ENCODE data around the gene GATA5.
A peak's percentile ranks its signal among the peaks of the same experiment; 100 is the strongest.

GATA5 gene

DNA sequence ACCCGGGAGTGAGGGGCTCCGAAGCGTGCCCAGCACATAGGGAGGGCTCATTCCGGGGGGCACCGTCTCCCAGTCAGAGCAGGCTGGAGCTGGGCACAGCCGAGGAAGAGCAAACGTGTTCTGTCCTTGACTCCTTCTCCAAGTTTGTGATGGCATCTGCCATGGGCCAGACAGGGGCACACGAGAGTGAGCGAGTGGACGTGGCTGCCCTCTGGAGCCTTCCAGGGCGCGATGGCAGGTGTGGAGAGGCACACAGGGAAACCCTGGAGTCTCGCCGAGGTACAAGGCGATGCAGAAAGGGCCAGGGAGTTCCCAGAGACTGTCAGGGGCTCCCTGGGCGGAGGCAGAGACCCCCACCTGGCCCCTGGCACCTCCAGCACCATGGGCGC is 9.9 kb upstream of the GATA5 start:
- no peak overlapping the region for H3K4me3 ChIP-seq (ENCODE audit: low read depth, low read length)
- TF ChIP-seq, protein P1, sequence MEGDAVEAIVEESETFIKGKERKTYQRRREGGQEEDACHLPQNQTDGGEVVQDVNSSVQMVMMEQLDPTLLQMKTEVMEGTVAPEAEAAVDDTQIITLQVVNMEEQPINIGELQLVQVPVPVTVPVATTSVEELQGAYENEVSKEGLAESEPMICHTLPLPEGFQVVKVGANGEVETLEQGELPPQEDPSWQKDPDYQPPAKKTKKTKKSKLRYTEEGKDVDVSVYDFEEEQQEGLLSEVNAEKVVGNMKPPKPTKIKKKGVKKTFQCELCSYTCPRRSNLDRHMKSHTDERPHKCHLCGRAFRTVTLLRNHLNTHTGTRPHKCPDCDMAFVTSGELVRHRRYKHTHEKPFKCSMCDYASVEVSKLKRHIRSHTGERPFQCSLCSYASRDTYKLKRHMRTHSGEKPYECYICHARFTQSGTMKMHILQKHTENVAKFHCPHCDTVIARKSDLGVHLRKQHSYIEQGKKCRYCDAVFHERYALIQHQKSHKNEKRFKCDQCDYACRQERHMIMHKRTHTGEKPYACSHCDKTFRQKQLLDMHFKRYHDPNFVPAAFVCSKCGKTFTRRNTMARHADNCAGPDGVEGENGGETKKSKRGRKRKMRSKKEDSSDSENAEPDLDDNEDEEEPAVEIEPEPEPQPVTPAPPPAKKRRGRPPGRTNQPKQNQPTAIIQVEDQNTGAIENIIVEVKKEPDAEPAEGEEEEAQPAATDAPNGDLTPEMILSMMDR (IDR thresholded peaks at IDR 0.05; ENCODE audit: low read depth, low read length, missing control alignments): no peak
- H3K27ac ChIP-seq: no peak overlapping the region
- peaks cover 86% of the 10 kb centered on the region for H3K27me3 ChIP-seq (replicated peaks)
- H3K36me3 ChIP-seq (replicated peaks): no peaks in the 10 kb centered on the region
- no peak for DNase-seq
- in situ Hi-C loops (cut with HindIII; ENCODE audit: low pct_ligation_motif_present, low sequenced_read_pairs): no loop called here

DNA sequence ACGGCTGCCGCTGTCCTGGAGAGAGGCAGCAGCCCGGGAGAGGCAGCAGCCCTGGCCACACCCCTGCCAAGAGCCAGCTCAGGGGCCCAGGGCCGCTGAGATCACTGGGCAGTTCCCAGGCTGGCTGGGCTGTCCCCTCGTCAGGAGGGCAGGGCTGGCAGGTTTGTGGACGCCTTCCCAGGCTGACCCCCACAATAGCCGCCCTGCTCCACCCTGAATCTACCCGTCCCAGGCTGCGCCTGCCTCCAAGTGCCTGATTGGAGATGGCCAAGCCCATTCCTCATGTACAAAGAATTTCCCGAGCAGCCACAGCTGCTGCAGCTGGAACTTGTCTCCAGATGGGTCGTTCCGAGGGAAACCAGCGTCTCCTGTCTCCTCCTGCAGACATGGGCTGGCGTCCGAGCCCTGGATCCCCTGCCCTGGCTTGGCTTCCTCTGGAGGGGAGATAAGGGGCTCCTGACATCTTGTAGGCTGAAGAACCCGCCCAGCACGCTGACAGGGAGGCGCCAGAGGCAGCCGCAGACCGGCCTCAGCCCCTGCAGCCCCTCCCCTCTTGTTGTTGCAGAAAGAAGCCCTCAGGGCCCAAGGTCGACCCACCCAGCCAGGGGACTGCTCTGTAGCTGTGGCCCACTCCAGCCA is 9.4 kb upstream of the GATA5 start:
- Histone ChIP-seq H3K27me3 (replicated peaks) (peaks cover 91% of the 10 kb centered on the region), H3K27ac (no peak overlapping the region), H3K36me3 (replicated peaks) (no peaks in the 10 kb centered on the region), H3K4me3 (ENCODE audit: low read depth, low read length) (no peak overlapping the region)
- DNase-seq: peak; percentile 11
- TF ChIP-seq, protein P1 (IDR thresholded peaks at IDR 0.05; ENCODE audit: low read depth, low read length, missing control alignments): no peak
- in situ Hi-C loops (cut with HindIII; ENCODE audit: low pct_ligation_motif_present, low sequenced_read_pairs): no loop called here

DNA sequence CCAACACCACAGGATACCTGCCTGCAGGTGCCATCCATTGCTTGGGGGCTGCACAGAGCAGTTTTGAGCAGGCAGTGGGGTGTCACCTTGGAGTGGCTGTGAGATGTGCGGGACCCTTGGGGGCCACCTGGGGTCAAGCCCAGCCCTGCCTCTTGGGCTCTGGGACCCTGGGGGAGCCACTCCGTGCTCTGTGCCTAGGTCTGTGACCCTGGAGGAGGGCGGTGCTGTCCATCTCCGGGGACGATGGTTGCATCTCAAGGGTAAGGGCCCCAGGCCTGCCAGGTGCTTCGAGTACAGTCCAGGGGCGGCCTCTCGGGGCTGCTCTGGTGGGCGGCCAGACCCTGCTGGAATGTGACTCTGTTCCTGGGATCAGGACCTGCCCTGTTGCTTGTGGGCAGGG is 8.7 kb upstream of the GATA5 start:
- Histone ChIP-seq H3K27ac (no peak overlapping the region), H3K4me3 (ENCODE audit: low read depth, low read length) (no peak overlapping the region), H3K27me3 (replicated peaks) (peaks cover 92% of the 10 kb centered on the region), H3K36me3 (replicated peaks) (no peaks in the 10 kb centered on the region)
- in situ Hi-C loops (cut with HindIII; ENCODE audit: low pct_ligation_motif_present, low sequenced_read_pairs): no loop called here
- TF ChIP-seq, protein P1 (IDR thresholded peaks at IDR 0.05; ENCODE audit: low read depth, low read length, missing control alignments): no peak
- DNase-seq: no peak

DNA sequence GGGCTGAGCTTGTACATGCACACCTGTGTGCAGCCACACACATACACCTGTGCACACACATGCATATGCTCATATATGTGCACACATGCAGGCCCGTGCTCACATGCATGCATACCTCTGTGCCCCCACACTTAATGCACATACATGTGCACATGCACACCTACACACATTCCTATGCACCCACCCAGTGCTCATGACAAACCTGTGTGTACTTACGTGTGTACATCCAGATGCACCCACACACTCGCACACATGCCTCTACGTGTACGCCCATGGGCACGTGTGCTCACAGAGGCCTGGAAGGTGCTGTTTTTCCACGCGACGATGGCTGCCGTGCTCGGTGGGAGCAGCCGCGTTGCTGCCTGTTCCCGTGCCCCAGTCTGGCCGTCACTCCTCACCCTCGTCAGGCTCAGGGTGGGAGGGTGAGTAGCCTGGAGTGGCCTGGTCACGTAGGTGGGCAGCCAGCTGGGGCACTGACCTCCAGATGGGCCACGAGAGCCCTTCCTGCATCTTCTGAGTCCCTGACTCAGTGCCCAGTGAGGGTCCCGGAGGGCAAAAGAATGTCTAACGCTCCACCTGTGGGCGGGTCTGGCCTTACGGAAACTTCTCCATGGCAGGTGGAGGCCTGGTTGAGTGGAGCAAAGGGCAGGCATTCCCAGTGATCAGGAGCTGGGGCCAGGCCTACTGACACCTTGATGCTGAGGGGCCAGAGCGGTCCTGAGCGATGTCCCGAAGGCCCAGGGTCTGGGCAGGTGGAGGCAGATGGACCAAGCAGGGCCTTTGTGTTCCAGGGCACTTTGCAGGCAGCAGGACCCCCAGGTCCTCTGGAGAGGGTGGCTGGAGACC is 8.0 kb upstream of the GATA5 start:
- H3K27me3 ChIP-seq (replicated peaks): peaks cover 92% of the 10 kb centered on the region

DNA sequence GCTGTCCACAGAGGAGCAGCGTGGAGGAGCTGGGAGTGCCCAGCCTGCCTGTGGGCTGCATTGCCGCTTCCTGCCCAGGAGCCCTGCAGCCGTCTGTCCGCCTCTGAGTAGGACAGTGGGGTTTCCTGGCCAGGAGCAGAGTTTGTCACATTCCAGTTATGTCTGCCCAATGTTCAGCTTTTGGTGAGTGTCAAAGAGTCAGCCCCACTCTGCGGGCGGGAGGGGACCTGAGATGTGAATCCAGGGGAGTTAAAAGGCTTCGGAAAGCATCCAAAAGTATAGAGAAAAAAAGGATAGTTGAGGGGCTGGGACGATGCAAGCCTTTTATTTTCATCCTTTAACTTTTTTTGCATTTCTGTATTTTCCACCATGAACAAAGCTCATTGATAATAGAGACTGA is 7.2 kb upstream of the GATA5 start:
- in situ Hi-C loops (cut with HindIII; ENCODE audit: low pct_ligation_motif_present, low sequenced_read_pairs): no loop called here
- no peak for DNase-seq
- Histone ChIP-seq H3K27ac (no peak overlapping the region), H3K27me3 (replicated peaks) (peaks cover 92% of the 10 kb centered on the region), H3K4me3 (ENCODE audit: low read depth, low read length) (no peak overlapping the region), H3K36me3 (replicated peaks) (no peaks in the 10 kb centered on the region)
- TF ChIP-seq, protein P1 (IDR thresholded peaks at IDR 0.05; ENCODE audit: low read depth, low read length, missing control alignments): no peak

More for the DNA sequence above, 8.0 kb upstream of the GATA5 start:
- no peak overlapping the region for H3K27ac ChIP-seq
- in situ Hi-C loops (cut with HindIII; ENCODE audit: low pct_ligation_motif_present, low sequenced_read_pairs): no loop called here
- H3K4me3 ChIP-seq (ENCODE audit: low read depth, low read length): no peak overlapping the region
- H3K36me3 ChIP-seq (replicated peaks): no peaks in the 10 kb centered on the region
- TF ChIP-seq, protein P1 (IDR thresholded peaks at IDR 0.05; ENCODE audit: low read depth, low read length, missing control alignments): no peak
- no peak for DNase-seq
